PFSK-1 (cell line): ENCODE data around the gene HINFP.

Experiments
- FOXP2 ChIP-seq: optimal IDR thresholded peaks from 2 replicates; pipeline ENCODE3; 2011; ENCODE audit warnings: borderline replicate concordance, control low read depth, inconsistent platforms; ENCODE audit not compliant: insufficient read depth; ENCODE audit errors: extremely low read length, extremely low read depth
- POLR2AphosphoS5 ChIP-seq: IDR thresholded peaks from 2 replicates; pipeline ENCODE4 v1.6.1; 2012; ENCODE audit warnings: low read depth, mild to moderate bottlenecking, control low read depth, low read length, moderate library complexity
- REST ChIP-seq, 2 experiments: IDR thresholded peaks; 2 replicates each; pipeline versions ENCODE4 v1.6.1 to v1.8.0; 2011 to 2012; ENCODE audit warnings: low read depth in 2 of 2, low read length in 2 of 2, control low read depth in 1 of 2, inconsistent platforms in 1 of 2, mild to moderate bottlenecking in 1 of 2, moderate library complexity in 1 of 2; ENCODE audit not compliant: insufficient read depth in 1 of 2
- SIN3A ChIP-seq: IDR thresholded peaks from 2 replicates; pipeline ENCODE4 v1.6.1; 2012; ENCODE audit warnings: mild to moderate bottlenecking, low read length, moderate library complexity, borderline replicate concordance; ENCODE audit not compliant: insufficient read depth
- TAF1 ChIP-seq: IDR thresholded peaks from 2 replicates; pipeline ENCODE4 v1.6.1; 2012; ENCODE audit warnings: low read length, control low read depth, borderline replicate concordance; ENCODE audit not compliant: insufficient read depth

HINFP gene

GRCh38 chr11:119172513-119172912 lies 51.1 kb downstream of the HINFP start:
- TF ChIP-seq TAF1, result no peak
- TF ChIP-seq FOXP2, result no peak
- TF ChIP-seq POLR2AphosphoS5, result no peak
- no peak for TF ChIP-seq SIN3A
- no peak for TF ChIP-seq REST (IDR thresholded peaks at IDR 0.05; ENCODE audit: insufficient read depth in 1 of 2, low read depth in 2 of 2, low read length in 2 of 2)

- no peak for TF ChIP-seq TAF1
- no peak for TF ChIP-seq REST (IDR thresholded peaks at IDR 0.05; ENCODE audit: insufficient read depth in 1 of 2, low read depth in 2 of 2, low read length in 2 of 2)
- no peak for TF ChIP-seq SIN3A
- no peak for TF ChIP-seq POLR2AphosphoS5
- TF ChIP-seq FOXP2, result no peak
These were observed 52.1 kb downstream of the HINFP start for GRCh38 chr11:119173453-119173852.

- TF ChIP-seq POLR2AphosphoS5 (no peak), FOXP2 (no peak), REST (IDR thresholded peaks at IDR 0.05; ENCODE audit: insufficient read depth in 1 of 2, low read depth in 2 of 2, low read length in 2 of 2) (no peak), SIN3A (no peak), TAF1 (no peak)
These were observed 54.2 kb downstream of the HINFP start for GRCh38 chr11:119175493-119176077.

GRCh38 chr11:119178166-119178680 lies 56.8 kb downstream of the HINFP start:
- TF ChIP-seq REST (IDR thresholded peaks at IDR 0.05; ENCODE audit: insufficient read depth in 1 of 2, low read depth in 2 of 2, low read length in 2 of 2) (no peak), POLR2AphosphoS5 (no peak)

- no peak for TF ChIP-seq SIN3A
- TF ChIP-seq POLR2AphosphoS5, result no peak
- no peak for TF ChIP-seq FOXP2
- no peak for TF ChIP-seq TAF1
- TF ChIP-seq REST (IDR thresholded peaks at IDR 0.05; ENCODE audit: insufficient read depth in 1 of 2, low read depth in 2 of 2, low read length in 2 of 2), result no peak
These were observed 58.0 kb downstream of the HINFP start for GRCh38 chr11:119179342-119179741.
